Kidney (tissue), 14 donors: ENCODE data around the gene HSPA5. TPM values are rescaled to one million over a fixed set of nuclear protein-coding genes. Genes with fewer than 3 reads are reported as not detected.
"Not testable (repeated sequence)": the region's sequence is repeated elsewhere in the genome, so short reads cannot be mapped to it uniquely, and the experiment has no call there.

Experiments used
- DNase-seq, 5 donors: peaks; one replicate each; pipeline ENCODE4 v3.0.0-alpha.2; 2013 to 2020
- FAIRE-seq: peaks from 2 replicates; lab custom pipeline; 2012; peaks lifted over from hg19 to GRCh38; lab: Jason Lieb, UNC
- H3K27ac ChIP-seq, 2 donors: one replicate each; pipeline ENCODE4 v1.7.0; 2013; ENCODE audit warnings: low read depth in 2 of 2, low read length in 2 of 2, inconsistent platforms in 1 of 2
- H3K27me3 ChIP-seq: one replicate; pipeline ENCODE4 v1.7.1; 2013; ENCODE audit warnings: low read length, inconsistent platforms; ENCODE audit not compliant: control insufficient read depth, insufficient read depth
- H3K36me3 ChIP-seq, 3 donors: one replicate each; pipeline versions ENCODE4 v1.7.0 to v1.7.1; 2013; ENCODE audit warnings: low read length in 3 of 3, control low read depth in 1 of 3, inconsistent platforms in 1 of 3; ENCODE audit not compliant: insufficient read depth in 3 of 3, control insufficient read depth in 2 of 3
- H3K4me1 ChIP-seq, 3 donors: one replicate each; pipeline versions ENCODE4 v1.7.0 to v1.7.1; 2013; ENCODE audit warnings: low read length in 3 of 3, inconsistent platforms in 1 of 3, low read depth in 1 of 3; ENCODE audit not compliant: control insufficient read depth in 2 of 3, insufficient read depth in 2 of 3
- H3K4me3 ChIP-seq, 3 donors: one replicate each; pipeline versions ENCODE4 v1.7.0 to v1.8.1; 2013; ENCODE audit warnings: low read length in 3 of 3, control low read depth in 1 of 3, inconsistent platforms in 1 of 3
- H3K9ac ChIP-seq, 3 donors: one replicate each; pipeline versions ENCODE4 v1.7.0 to v1.7.1; 2013; ENCODE audit warnings: low read length in 3 of 3, control low read depth in 1 of 3, inconsistent platforms in 1 of 3
- H3K9me3 ChIP-seq, 3 donors: one replicate each; pipeline versions ENCODE4 v1.7.0 to v1.7.1; 2013; ENCODE audit warnings: low read length in 3 of 3, control low read depth in 1 of 3, inconsistent platforms in 1 of 3; ENCODE audit not compliant: control insufficient read depth in 2 of 3, insufficient read depth in 1 of 3
- intact Hi-C: fragments of 100-400 bp; cut with DNase I; formaldehyde crosslinking; loops from one replicate; pipeline ENCODE4 v1.11.1; 2022
- polyA plus RNA-seq: library from polyadenylated mRNA; stranded (reverse); fragments of 350-450 nt; fragmentation: Illumina TruSeq; extraction: RNeasy Lipid Tissue Mini Kit (QIAGEN cat#74804); gene quantifications from one replicate; pipeline ENCODE4 v1.2.3, GENCODE V29; 2014; ENCODE audit warnings: low read depth, low replicate concordance; ENCODE audit not compliant: insufficient read depth
- total RNA-seq: library from RNA; stranded (reverse); fragmentation: NEBNext Ultra II Directional; extraction: Animal tissue kit (Norgen Biotek cat#: 25700); gene quantifications from one replicate; pipeline ENCODE4 v1.2.1, GENCODE V29; 2021
- TF ChIP-seq, protein P1 (sequence below): IDR thresholded peaks from 3 replicates; pipeline ENCODE4 v1.5.1; 2012; ENCODE audit warnings: mild to moderate bottlenecking, moderate library complexity, borderline replicate concordance; ENCODE audit not compliant: insufficient read depth; ENCODE audit errors: extremely low read depth
- donor health status: control.
- donor health status: control.
- donor health status: control.
- donor health status: control.
- donor health status: control.
- donor health status: DM: yes; HTN: yes; CAD: no.
- donor health status: Normal renal cell carcinoma (clear cell type).

Gene HSPA5
- total and polyA plus RNA-seq, 2 donors from 2014 or later = 289 to 358 TPM

DNA sequence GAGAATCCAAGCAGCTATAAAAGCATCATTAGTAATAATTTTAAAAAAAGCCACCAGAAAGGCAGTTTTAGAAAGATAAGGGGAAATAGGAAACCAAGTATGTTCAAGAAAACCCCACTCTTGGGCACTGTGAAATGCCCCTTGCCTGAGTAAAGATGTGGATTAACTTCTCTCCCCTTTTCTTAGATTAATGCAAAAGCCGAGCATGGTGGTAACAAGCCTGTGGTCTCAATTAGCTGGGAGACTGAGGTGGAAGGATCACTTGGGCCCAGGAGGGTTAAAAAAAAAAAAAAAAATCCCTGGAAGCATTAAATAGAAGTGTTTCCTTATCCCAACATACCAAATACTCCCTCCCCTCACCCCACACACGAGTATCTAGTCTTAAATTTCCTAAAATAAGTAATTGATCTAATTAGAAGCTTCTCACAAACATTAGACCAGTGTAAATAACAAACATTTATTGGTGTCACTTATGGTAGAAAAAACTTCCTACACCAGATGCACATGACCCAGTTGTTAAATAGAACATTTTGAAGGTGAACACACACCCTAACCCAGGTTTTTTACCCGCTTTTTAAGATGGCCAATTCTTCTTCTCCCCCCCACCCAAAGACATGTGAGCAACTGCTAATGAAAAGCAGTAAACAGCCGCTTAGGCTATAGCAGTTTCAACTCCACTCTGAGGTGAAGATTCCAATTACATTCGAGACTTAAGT is 5.2 kb downstream of the HSPA5 start:
- no peak for FAIRE-seq
- Histone ChIP-seq H3K4me3 (peak overlapping the region in 1 of 3 donors; percentile 29), H3K36me3 (peaks cover 14 to 43% (median 19%) of the 10 kb centered on the region in 3 donors), H3K27me3 (no peaks in the 10 kb centered on the region), H3K9me3 (no peaks in the 10 kb centered on the region), H3K9ac (no peak overlapping the region), H3K27ac (no peak overlapping the region), H3K4me1 (peaks cover 4 to 19% (median 6%) of the 10 kb centered on the region in 3 donors)
- DNase-seq = no peak
- TF ChIP-seq, protein P1, sequence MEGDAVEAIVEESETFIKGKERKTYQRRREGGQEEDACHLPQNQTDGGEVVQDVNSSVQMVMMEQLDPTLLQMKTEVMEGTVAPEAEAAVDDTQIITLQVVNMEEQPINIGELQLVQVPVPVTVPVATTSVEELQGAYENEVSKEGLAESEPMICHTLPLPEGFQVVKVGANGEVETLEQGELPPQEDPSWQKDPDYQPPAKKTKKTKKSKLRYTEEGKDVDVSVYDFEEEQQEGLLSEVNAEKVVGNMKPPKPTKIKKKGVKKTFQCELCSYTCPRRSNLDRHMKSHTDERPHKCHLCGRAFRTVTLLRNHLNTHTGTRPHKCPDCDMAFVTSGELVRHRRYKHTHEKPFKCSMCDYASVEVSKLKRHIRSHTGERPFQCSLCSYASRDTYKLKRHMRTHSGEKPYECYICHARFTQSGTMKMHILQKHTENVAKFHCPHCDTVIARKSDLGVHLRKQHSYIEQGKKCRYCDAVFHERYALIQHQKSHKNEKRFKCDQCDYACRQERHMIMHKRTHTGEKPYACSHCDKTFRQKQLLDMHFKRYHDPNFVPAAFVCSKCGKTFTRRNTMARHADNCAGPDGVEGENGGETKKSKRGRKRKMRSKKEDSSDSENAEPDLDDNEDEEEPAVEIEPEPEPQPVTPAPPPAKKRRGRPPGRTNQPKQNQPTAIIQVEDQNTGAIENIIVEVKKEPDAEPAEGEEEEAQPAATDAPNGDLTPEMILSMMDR = no peak
- intact Hi-C loops = no loop called here

- H3K9ac ChIP-seq, H3K27me3 ChIP-seq, intact Hi-C loops, H3K4me3 ChIP-seq, DNase-seq, FAIRE-seq, H3K27ac ChIP-seq, H3K9me3 ChIP-seq: not testable (repeated sequence)
- Histone ChIP-seq H3K4me1 (peaks cover 3 to 16% (median 4%) of the 10 kb centered on the region in 3 donors), H3K36me3 (peaks cover 11 to 39% (median 22%) of the 10 kb centered on the region in 3 donors)
These were observed 7.0 kb downstream of the HSPA5 start for GRCh38 chr9:125234099-125234498.

GRCh38 chr9:125233678-125234077 is 7.5 kb downstream of the HSPA5 start:
- peaks cover 8 to 35% (median 21%) of the 10 kb centered on the region in 3 donors for H3K36me3 ChIP-seq
- TF ChIP-seq, protein P1 = no peak

GRCh38 chr9:125227761-125228160 is 13.4 kb downstream of the HSPA5 start:
- intact Hi-C loops = no loop called here
- Histone ChIP-seq H3K27ac (no peak overlapping the region), H3K4me3 (no peak overlapping the region), H3K9ac (no peak overlapping the region), H3K27me3 (no peaks in the 10 kb centered on the region), H3K9me3 (no peaks in the 10 kb centered on the region), H3K4me1 (no peaks in the 10 kb centered on the region), H3K36me3 (peaks cover 0 to 7% (median 3%) of the 10 kb centered on the region in 3 donors)
- FAIRE-seq = no peak
- DNase-seq = no peak
- TF ChIP-seq, protein P1 = no peak

More at GRCh38 chr9:125233678-125234077, 7.5 kb downstream of the HSPA5 start:
- Histone ChIP-seq H3K4me3 (no peak overlapping the region), H3K27me3 (no peaks in the 10 kb centered on the region), H3K4me1 (peaks cover 3 to 12% (median 4%) of the 10 kb centered on the region in 3 donors), H3K9ac (no peak overlapping the region), H3K9me3 (no peaks in the 10 kb centered on the region), H3K27ac (no peak overlapping the region)
- intact Hi-C loops = no loop called here
- FAIRE-seq (no peak), DNase-seq (no peak)

DNA sequence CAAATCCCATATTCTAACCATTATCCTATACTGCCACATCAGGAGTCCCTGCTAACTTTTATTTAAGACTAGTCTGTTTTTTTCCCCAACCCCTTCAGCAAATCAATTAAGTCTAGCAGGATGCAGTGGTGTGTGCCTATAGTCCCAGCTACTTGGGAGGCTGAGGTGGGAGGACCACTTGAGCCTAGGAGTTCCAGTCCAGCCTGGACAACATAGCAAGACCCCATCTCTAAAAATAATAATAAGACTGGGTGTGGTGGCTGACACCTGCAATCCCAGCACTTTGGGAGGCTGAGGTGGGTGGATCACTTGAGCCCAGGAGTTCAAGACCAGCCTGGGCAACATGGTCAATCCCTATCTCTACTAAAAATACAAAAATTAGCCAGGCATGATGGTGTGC is 16.3 kb downstream of the HSPA5 start:
- H3K36me3 ChIP-seq, H3K27ac ChIP-seq, H3K27me3 ChIP-seq, intact Hi-C loops, FAIRE-seq, H3K9me3 ChIP-seq, H3K9ac ChIP-seq, H3K4me3 ChIP-seq, DNase-seq, H3K4me1 ChIP-seq: not testable (repeated sequence)
